Measurements from ENCODE around the gene PAIP2B.
"Not testable (repeated sequence)": the region's sequence is repeated elsewhere in the genome, so short reads cannot be mapped to it uniquely, and the experiment has no call there.

PAIP2B gene

DNA sequence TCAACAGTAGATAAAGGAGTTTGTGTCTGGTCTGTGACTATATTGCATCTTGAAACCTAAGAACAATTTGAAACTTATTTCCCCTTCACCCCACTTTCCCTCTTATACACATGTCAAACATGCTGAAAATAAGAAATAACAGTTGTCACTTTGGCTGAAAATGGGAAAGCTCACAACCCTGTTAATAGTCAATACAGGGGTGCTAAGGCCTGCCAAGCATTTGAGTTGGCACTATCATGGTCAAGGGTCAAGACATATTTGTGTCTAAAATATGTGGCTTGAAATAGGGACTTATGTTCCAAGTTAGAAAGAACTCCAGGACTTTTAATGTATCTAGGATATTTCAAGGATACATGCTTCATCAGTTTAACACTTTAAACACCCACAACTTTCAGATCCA, 20.6 kb downstream of the PAIP2B start:
- Histone ChIP-seq H3K27ac (no peak overlapping the region), H3K9me3 (no peaks in the 10 kb centered on the region), H3K4me3 (ENCODE audit: low read depth in 1 of 2, low read length in 1 of 2) (no peak overlapping the region), H3K36me3 (no peaks in the 10 kb centered on the region), H3K4me1 (ENCODE audit: control insufficient read depth in 1 of 2, insufficient read depth in 1 of 2, low read depth in 1 of 2, low read length in 1 of 2) (no peaks in the 10 kb centered on the region), H3K27me3 (no peaks in the 10 kb centered on the region)
- TF ChIP-seq, protein P1, sequence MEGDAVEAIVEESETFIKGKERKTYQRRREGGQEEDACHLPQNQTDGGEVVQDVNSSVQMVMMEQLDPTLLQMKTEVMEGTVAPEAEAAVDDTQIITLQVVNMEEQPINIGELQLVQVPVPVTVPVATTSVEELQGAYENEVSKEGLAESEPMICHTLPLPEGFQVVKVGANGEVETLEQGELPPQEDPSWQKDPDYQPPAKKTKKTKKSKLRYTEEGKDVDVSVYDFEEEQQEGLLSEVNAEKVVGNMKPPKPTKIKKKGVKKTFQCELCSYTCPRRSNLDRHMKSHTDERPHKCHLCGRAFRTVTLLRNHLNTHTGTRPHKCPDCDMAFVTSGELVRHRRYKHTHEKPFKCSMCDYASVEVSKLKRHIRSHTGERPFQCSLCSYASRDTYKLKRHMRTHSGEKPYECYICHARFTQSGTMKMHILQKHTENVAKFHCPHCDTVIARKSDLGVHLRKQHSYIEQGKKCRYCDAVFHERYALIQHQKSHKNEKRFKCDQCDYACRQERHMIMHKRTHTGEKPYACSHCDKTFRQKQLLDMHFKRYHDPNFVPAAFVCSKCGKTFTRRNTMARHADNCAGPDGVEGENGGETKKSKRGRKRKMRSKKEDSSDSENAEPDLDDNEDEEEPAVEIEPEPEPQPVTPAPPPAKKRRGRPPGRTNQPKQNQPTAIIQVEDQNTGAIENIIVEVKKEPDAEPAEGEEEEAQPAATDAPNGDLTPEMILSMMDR (IDR thresholded peaks at IDR 0.05): no peak

DNA sequence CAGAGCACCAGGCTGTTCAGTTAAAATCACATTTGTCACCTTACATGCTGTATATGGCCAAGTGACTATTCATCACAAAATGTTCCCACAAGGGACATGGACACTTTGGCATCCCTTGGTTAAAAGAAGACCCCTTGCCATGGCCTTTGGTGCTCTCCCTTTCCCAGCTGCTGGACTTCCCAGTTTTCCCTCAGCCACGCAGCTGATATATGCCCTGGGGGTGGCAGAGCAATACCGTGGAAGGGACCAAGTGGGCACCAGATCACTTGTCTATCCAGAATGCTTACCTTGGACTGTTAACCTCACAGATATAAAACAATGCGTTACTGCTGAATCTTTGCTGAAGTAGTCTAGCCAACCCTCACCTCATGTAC, 35.3 kb downstream of the PAIP2B start:
- Histone ChIP-seq H3K4me1 (ENCODE audit: control insufficient read depth in 1 of 2, insufficient read depth in 1 of 2, low read depth in 1 of 2, low read length in 1 of 2) (no peaks in the 10 kb centered on the region), H3K9me3 (no peaks in the 10 kb centered on the region), H3K27ac (no peak overlapping the region), H3K27me3 (no peaks in the 10 kb centered on the region), H3K36me3 (no peaks in the 10 kb centered on the region), H3K4me3 (ENCODE audit: low read depth in 1 of 2, low read length in 1 of 2) (no peak overlapping the region)
- TF ChIP-seq, protein P1 (IDR thresholded peaks at IDR 0.05): no peak

DNA sequence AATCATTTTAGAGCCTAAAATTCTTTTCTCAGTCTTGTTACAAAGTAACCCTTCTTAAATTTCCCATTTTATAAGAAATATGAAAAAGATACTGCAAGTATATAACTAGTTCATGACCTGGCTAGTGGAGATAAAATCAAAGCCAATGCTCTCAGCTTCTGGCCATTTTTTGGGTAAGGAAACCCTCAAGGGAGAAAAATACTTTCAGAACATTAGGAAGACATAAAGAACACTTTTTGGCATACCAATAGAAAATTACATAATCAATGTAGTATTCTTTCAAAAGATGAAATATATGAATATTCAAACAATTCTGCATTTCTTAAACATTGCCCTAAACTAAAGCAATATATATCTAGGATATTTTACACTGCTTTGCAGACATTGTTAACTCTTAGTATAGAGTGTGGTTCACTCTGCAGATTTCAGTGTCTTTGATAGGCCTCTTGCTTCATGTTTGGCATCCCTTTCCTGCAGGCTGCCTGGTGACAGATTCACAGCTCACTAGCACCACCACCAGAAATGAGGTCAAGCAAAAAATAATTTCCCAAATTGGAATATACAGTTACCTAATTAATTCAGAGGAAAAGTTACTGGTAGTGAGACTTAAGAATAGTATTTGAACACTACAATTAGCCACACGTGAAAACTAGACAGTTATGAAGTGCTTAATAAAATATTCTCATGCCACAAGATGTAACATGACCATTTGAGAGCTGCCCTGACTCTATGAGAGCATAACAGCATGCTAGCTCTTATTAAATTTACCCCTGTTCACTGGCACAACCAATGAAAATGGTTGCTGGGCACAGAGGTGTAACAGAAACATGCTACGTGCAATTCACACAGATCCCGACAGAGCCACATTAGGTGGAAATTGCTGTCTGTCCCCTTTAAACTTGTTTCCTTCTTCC, 36.0 kb downstream of the PAIP2B start:
- H3K27me3 ChIP-seq: no peaks in the 10 kb centered on the region
- H3K4me3 ChIP-seq (ENCODE audit: low read depth in 1 of 2, low read length in 1 of 2): no peak overlapping the region
- no peaks in the 10 kb centered on the region for H3K9me3 ChIP-seq
- no peaks in the 10 kb centered on the region for H3K36me3 ChIP-seq
- H3K4me1 ChIP-seq (ENCODE audit: control insufficient read depth in 1 of 2, insufficient read depth in 1 of 2, low read depth in 1 of 2, low read length in 1 of 2): no peaks in the 10 kb centered on the region
- TF ChIP-seq, protein P1 (IDR thresholded peaks at IDR 0.05): no peak
- H3K27ac ChIP-seq: no peak overlapping the region

DNA sequence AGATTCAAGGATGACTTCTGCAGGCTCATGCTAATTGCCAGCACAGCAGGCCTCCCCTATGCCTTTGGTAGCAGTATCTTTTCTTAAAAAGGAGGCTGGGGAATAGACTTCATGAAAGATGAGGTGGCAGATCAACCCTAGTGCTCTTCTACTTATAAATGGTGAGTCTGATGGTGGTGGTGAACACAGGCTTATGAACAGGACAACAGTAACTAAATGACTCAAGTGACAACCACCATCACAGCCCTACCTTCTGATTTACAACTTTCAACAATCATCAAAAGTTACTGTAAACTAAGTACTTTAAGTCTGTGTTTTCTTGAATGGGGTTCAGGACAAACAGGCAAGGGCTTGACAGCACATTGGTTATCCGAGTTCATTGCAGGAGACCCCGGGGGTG, 39.3 kb downstream of the PAIP2B start:
- no peak overlapping the region for H3K4me3 ChIP-seq (ENCODE audit: low read depth in 1 of 2, low read length in 1 of 2)
- no peak overlapping the region for H3K27ac ChIP-seq
- H3K36me3 ChIP-seq: no peaks in the 10 kb centered on the region
- TF ChIP-seq, protein P1 (IDR thresholded peaks at IDR 0.05): no peak
- H3K9me3 ChIP-seq: no peaks in the 10 kb centered on the region
- H3K4me1 ChIP-seq (ENCODE audit: control insufficient read depth in 1 of 2, insufficient read depth in 1 of 2, low read depth in 1 of 2, low read length in 1 of 2): no peaks in the 10 kb centered on the region
- no peaks in the 10 kb centered on the region for H3K27me3 ChIP-seq

DNA sequence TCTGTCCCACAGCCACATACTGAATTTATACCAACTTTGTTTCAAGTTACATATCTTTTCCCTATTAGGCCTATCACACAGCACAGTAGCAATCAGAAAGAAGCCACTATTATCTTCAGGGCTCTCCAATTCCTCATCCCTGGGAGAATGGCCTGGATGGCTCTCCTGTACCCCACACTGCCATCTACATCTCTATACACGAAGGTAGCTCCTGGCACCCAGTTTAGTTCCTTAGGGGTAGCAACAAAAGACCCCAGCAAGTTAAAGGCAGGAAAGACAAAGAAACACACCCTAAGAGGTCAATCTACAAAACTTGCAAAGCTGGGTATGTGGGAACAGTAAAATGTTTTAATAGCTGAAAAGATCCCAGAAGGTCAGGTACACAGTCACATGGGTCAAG, 39.9 kb downstream of the PAIP2B start:
- TF ChIP-seq, protein P1 (IDR thresholded peaks at IDR 0.05): no peak
- Histone ChIP-seq H3K4me1 (ENCODE audit: control insufficient read depth in 1 of 2, insufficient read depth in 1 of 2, low read depth in 1 of 2, low read length in 1 of 2) (no peaks in the 10 kb centered on the region), H3K27me3 (no peaks in the 10 kb centered on the region), H3K4me3 (ENCODE audit: low read depth in 1 of 2, low read length in 1 of 2) (no peak overlapping the region), H3K27ac (no peak overlapping the region), H3K9me3 (no peaks in the 10 kb centered on the region), H3K36me3 (no peaks in the 10 kb centered on the region)

DNA sequence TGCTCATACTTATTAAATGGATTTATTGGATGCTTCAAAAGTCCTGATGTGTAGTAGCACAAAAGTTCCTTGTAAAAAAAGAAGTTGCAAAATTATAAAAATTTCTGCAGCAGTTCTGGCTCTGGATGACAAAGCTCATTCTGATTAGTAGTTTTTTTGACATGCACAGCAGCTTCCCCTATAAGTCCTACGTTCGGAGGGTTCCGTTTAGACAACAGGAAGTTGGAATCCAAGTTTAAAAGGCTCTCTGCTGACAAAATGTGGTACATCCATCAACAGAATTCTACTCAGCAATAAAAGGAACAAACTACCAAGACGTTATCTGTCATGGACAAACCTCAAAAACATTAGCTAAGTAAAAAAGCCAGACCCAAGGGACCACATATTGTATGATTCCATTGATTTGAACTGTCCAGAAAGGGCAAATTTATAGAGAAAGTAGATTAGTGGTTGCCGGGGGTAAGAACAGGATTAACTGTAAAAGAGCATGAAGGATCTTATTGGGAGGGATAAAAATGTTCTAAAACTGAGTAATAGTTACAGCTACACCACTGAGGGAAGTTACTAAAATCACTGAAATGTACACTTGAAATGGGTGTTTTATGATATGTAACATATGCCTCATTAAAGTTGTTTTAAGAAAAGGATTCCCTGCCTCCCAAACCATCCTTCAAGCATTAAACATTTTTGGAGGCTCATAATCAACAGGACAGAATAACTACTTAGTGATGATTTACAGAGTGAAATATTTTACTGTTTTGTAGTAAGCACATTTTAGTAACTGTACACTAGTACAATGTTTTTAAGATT, 43.4 kb downstream of the PAIP2B start:
- not testable (repeated sequence) for H3K36me3 ChIP-seq; H3K27ac ChIP-seq; H3K9me3 ChIP-seq; H3K4me3 ChIP-seq (ENCODE audit: low read depth in 1 of 2, low read length in 1 of 2); H3K27me3 ChIP-seq; H3K4me1 ChIP-seq (ENCODE audit: control insufficient read depth in 1 of 2, insufficient read depth in 1 of 2, low read depth in 1 of 2, low read length in 1 of 2)

All from neutrophil (primary cell).